HG02763 (cell line): ENCODE results near the gene SYNE4.
"Not testable (repeated sequence)": the region's sequence is repeated elsewhere in the genome, so short reads cannot be mapped to it uniquely, and the experiment has no call there.

Source experiments
- ATAC-seq: cut with Tn5 transposase; IDR thresholded peaks from one replicate; pipeline ENCODE4 v1.9.1; 2021; ENCODE audit warnings: mild to moderate bottlenecking, moderate library complexity; ENCODE audit not compliant: unreplicated experiment

SYNE4 gene

DNA sequence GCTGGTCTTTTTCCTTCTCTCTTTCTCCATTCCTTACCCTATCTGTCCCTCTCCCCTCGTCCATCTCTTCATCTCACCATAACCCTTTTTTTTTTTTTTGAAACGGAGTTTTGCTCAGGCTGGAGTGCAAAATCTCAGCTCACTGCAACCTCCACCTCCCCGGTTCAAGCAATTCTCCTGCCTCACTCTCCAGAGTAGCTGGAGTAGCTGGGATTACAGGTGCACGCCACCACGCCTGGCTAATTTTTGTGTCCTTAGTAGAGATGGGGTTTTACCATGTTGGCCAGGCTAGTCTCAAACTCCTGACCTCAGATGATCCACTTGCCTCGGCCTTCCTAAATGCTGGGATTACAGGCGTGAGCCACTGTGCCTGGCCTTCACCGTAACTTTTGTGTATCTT lies 51.2 kb downstream of the SYNE4 start:
- not testable (repeated sequence) for ATAC-seq

DNA sequence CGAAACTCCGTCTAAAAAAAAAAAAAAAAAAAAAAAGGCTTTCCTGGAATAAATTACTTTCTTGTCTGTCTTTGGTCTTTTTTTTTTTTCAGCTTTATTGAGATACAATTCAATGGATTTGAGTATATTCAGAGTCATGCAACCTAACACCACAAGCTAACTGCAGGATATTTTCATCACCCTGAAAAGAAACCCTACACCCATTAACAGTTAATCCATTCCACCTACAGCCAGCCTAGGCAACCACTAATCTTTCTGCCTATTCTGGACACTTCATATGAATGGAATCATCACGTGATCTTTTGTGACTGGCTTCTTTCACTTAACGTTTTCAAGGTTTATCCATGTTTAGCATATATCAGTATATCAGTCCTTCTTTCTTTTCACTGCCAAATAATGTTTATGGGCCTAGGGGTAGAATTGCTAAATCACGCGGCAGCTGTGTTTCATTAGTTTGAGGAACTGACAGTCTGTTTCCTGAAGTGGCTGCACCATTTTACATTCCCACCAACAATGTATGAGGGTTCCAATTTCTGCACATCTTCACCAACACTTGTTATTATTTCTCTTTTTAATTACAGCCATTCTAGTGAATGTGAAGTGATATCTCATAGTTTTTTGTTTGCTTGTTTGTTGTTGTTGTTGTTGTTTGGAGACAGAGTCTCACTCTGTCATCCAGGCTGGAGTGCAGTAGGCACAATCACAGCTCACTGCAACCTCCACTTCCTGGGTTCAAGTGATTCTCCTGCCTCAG lies 52.6 kb downstream of the SYNE4 start:
- no peak for ATAC-seq
